NCI-H187 treated with DMSO at 0.1 percent for 48 hours (cell line): ENCODE measurements around the gene CARD11.

Experiments
- DNase-seq: peaks from one replicate; lab custom pipeline; 2025; lab: John Stamatoyannopoulos, UW

The CARD11 gene

GRCh38 chr7:2940466-2940865 lies 103.2 kb downstream of the CARD11 start:
- no peak for DNase-seq

GRCh38 chr7:2939193-2939885 lies 104.3 kb downstream of the CARD11 start:
- DNase-seq, result no peak

- no peak for DNase-seq
These were observed 105.0 kb downstream of the CARD11 start for GRCh38 chr7:2938514-2939192.

- DNase-seq, result no peak
These were observed 105.8 kb downstream of the CARD11 start for GRCh38 chr7:2937701-2938513.

GRCh38 chr7:2936891-2937580 lies 106.6 kb downstream of the CARD11 start:
- no peak for DNase-seq

- DNase-seq, result no peak
These were observed 107.4 kb downstream of the CARD11 start for GRCh38 chr7:2936301-2936700.

- DNase-seq, result no peak
These were observed 108.5 kb downstream of the CARD11 start for GRCh38 chr7:2934984-2935740.

- DNase-seq, result no peak
These were observed 109.4 kb downstream of the CARD11 start for GRCh38 chr7:2934211-2934731.

GRCh38 chr7:2932402-2933251 lies 111.0 kb downstream of the CARD11 start:
- no peak for DNase-seq

- no peak for DNase-seq
These were observed 112.6 kb downstream of the CARD11 start for GRCh38 chr7:2931034-2931415.

GRCh38 chr7:2930310-2931033 lies 113.2 kb downstream of the CARD11 start:
- DNase-seq, result no peak

- DNase-seq, result no peak
These were observed 114.1 kb downstream of the CARD11 start for GRCh38 chr7:2929321-2930201.

- DNase-seq, result no peak
These were observed 114.9 kb downstream of the CARD11 start for GRCh38 chr7:2928613-2929311.

- DNase-seq, result no peak
These were observed 115.4 kb downstream of the CARD11 start for GRCh38 chr7:2928256-2928612.

GRCh38 chr7:2927592-2927991 lies 116.1 kb downstream of the CARD11 start:
- DNase-seq, result no peak

- DNase-seq, result no peak
These were observed 116.7 kb downstream of the CARD11 start for GRCh38 chr7:2926896-2927405.

GRCh38 chr7:2926120-2926895 lies 117.4 kb downstream of the CARD11 start:
- no peak for DNase-seq
